K562 (cell line): ENCODE results near the gene IL1B. TPM values are rescaled to one million over a fixed set of nuclear protein-coding genes. Genes with fewer than 3 reads are reported as not detected.
A peak's percentile ranks its signal among the peaks of the same experiment; 100 is the strongest.

Source experiments
- BHLHE40 ChIP-seq: IDR thresholded peaks from 2 replicates; pipeline ENCODE4 v1.6.1; 2011; ENCODE audit warnings: low read length, improper control_type of control experiment
- CTBP1 ChIP-seq: fragments of 450-650 bp; IDR thresholded peaks from 2 replicates; pipeline ENCODE4 v1.6.1; 2016; ENCODE audit warnings: borderline replicate concordance
- EHMT2 ChIP-seq: fragments of 450-650 bp; IDR thresholded peaks from 2 replicates; pipeline ENCODE4 v1.6.1; 2018; ENCODE audit warnings: antibody characterized with exemption
- FOSL1 ChIP-seq: fragments of 200-800 bp; sonication (Bioruptor generic); conservative IDR thresholded peaks from 2 replicates; pipeline ENCODE4 v1.6.1; 2016; ENCODE audit warnings: missing genetic modification characterization, missing compliant biosample characterization
- FOXJ2 ChIP-seq: fragments of 200-800 bp; sonication (Bioruptor generic); IDR thresholded peaks from 2 replicates; pipeline ENCODE4 v1.6.1; 2016; ENCODE audit warnings: missing genetic modification characterization, missing compliant biosample characterization
- HNRNPLL ChIP-seq: fragments of 200-400 bp; formaldehyde crosslinking; IDR thresholded peaks from 2 replicates; pipeline ENCODE4 v1.6.1; 2017; ENCODE audit warnings: low read length, low read depth, mild to moderate bottlenecking; ENCODE audit not compliant: poor library complexity, severe bottlenecking
- MYNN ChIP-seq, 2 experiments: sonication (generic); formaldehyde crosslinking in 1 of 2; IDR thresholded peaks; 2 replicates each; pipeline versions ENCODE4 v1.5.0 to v1.6.1; 2016 to 2020; ENCODE audit warnings: antibody characterized with exemption in 1 of 2, missing genetic modification reagents in 1 of 2
- PHB2 ChIP-seq: fragments of 450-650 bp; IDR thresholded peaks from 2 replicates; pipeline ENCODE4 v1.6.1; 2017; ENCODE audit warnings: low read depth
- RBM39 ChIP-seq: fragments of 200-400 bp; formaldehyde crosslinking; optimal IDR thresholded peaks from 2 replicates; pipeline ENCODE3; 2018; ENCODE audit warnings: low read depth, low read length
- SLC30A9 ChIP-seq: fragments of 250-450 bp; sonication (Bioruptor Pico); IDR thresholded peaks from 2 replicates; pipeline ENCODE4 v1.8.0; 2022; ENCODE audit warnings: mild to moderate bottlenecking, moderate library complexity
- SMAD4 ChIP-seq: fragments of 250-450 bp; sonication (Bioruptor Pico); conservative IDR thresholded peaks from 2 replicates; pipeline ENCODE4 v1.8.0; 2021; ENCODE audit warnings: inconsistent platforms, mild to moderate bottlenecking, moderate library complexity
- ZBTB8A ChIP-seq: fragments of 450-650 bp; IDR thresholded peaks from 2 replicates; pipeline ENCODE4 v1.6.1; 2018; ENCODE audit warnings: mild to moderate bottlenecking, moderate library complexity; ENCODE audit not compliant: partially characterized antibody
- ZNF134 ChIP-seq: fragments of 250-450 bp; sonication (Bioruptor Pico); conservative IDR thresholded peaks from 2 replicates; pipeline ENCODE4 v1.4.0; 2020
- ZNF507 ChIP-seq: conservative IDR thresholded peaks from 2 replicates; pipeline ENCODE4 v1.6.1; 2017; ENCODE audit warnings: missing genetic modification characterization, missing compliant biosample characterization
- polyA plus RNA-seq, 8 experiments: library from polyadenylated mRNA; depleted of rRNA in 4 of 8; stranded (reverse) in 5 of 8; unstranded in 3 of 8; fragments of >200 nt; fragmentation: Nextera tagmentation in 2 of 8; fragmentation: Illumina TruSeq in 1 of 8; extraction: Ambion mirVana in 2 of 8; extraction: Trizol in 1 of 8; gene quantifications; 2 replicates each; pipeline versions ENCODE4 v1.2.1 to v1.2.3, GENCODE V29; 2011 to 2014; ENCODE audit warnings: inconsistent platforms in 1 of 8, missing spikeins in 1 of 8
- total RNA-seq, 7 experiments: library from RNA; depleted of rRNA in 6 of 7; stranded (reverse); fragments of >200 nt in 6 of 7; fragmentation: Illumina TruSeq in 2 of 7; extraction: Trizol in 2 of 7; gene quantifications; 2 replicates each; pipeline versions ENCODE4 v1.2.1 to v1.2.3, GENCODE V29; 2011 to 2021; ENCODE audit warnings: low replicate concordance in 1 of 7
- TF ChIP-seq, protein P1 (sequence below): sonication (generic); formaldehyde crosslinking; IDR thresholded peaks from 2 replicates; pipeline ENCODE4 v1.8.0; 2023; ENCODE audit warnings: mild to moderate bottlenecking, missing genetic modification reagents
- TF ChIP-seq, protein P2 (sequence below): sonication (generic); formaldehyde crosslinking; IDR thresholded peaks from 2 replicates; pipeline ENCODE4 v1.9.0; 2022; ENCODE audit warnings: mild to moderate bottlenecking, missing genetic modification reagents
- TF ChIP-seq, protein P3 (sequence below): fragments of 450-650 bp; IDR thresholded peaks from 2 replicates; pipeline ENCODE4 v1.6.1; 2016; ENCODE audit warnings: low read depth, mild to moderate bottlenecking, moderate library complexity
- TF ChIP-seq, protein P4 (sequence below): fragments of 250-450 bp; sonication (Bioruptor Pico); IDR thresholded peaks from 2 replicates; pipeline ENCODE4 v1.8.0; 2022; ENCODE audit warnings: moderate library complexity, mild to moderate bottlenecking, inconsistent platforms
- TF ChIP-seq, protein P5 (sequence below), 2 experiments: fragments of 450-650 bp in 1 of 2; IDR thresholded peaks; 2 replicates each; pipeline ENCODE4 v1.6.1; 2011 to 2017; ENCODE audit warnings: low read depth in 2 of 2, antibody characterized with exemption in 1 of 2, borderline replicate concordance in 1 of 2, low read length in 1 of 2, mild to moderate bottlenecking in 1 of 2, mixed read lengths in 1 of 2; ENCODE audit not compliant: control insufficient read depth in 1 of 2

Gene IL1B
- total and polyA plus RNA-seq, 9 of the 15 experiments (the other 6 are each of a cell fraction or from before 2014, with no cell fraction given): 0.29 TPM; not detected in 8

DNA sequence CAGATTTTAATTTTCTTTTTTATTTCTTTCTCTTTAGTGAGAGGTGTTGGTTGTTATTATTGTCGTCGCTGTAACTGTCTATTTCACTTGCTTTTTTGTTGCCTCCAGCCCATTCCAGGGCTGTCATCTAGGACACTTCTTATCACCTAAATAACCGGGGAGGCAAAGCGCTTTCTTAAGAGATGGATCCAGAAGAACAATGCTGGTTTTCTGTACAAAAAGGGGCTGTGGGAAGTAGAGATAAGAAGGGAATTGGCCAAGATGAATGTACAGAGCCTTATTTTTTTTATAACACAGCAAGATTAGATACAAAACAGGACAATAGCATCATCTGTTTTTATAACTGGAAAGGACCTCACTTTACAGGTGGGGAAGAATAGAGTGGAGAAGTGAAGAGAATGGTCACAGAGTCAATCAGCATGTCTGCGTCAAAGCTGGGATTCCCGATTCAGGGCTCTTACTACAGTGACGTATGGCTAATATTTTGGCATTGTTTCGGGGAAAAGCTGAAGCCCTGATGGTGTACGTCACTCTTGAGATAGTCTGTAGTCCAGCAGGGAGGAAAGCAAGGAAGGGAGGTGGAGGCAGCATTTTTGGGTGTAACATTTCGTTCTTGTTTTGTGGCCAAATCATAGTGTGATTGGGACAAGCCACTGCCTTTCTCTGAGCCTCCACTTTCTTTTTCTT is 23.2 kb downstream of the IL1B start (continued):
- TF ChIP-seq, protein P1, sequence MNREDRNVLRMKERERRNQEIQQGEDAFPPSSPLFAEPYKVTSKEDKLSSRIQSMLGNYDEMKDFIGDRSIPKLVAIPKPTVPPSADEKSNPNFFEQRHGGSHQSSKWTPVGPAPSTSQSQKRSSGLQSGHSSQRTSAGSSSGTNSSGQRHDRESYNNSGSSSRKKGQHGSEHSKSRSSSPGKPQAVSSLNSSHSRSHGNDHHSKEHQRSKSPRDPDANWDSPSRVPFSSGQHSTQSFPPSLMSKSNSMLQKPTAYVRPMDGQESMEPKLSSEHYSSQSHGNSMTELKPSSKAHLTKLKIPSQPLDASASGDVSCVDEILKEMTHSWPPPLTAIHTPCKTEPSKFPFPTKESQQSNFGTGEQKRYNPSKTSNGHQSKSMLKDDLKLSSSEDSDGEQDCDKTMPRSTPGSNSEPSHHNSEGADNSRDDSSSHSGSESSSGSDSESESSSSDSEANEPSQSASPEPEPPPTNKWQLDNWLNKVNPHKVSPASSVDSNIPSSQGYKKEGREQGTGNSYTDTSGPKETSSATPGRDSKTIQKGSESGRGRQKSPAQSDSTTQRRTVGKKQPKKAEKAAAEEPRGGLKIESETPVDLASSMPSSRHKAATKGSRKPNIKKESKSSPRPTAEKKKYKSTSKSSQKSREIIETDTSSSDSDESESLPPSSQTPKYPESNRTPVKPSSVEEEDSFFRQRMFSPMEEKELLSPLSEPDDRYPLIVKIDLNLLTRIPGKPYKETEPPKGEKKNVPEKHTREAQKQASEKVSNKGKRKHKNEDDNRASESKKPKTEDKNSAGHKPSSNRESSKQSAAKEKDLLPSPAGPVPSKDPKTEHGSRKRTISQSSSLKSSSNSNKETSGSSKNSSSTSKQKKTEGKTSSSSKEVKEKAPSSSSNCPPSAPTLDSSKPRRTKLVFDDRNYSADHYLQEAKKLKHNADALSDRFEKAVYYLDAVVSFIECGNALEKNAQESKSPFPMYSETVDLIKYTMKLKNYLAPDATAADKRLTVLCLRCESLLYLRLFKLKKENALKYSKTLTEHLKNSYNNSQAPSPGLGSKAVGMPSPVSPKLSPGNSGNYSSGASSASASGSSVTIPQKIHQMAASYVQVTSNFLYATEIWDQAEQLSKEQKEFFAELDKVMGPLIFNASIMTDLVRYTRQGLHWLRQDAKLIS (CRISPR knock-in tag): no peak
- TF ChIP-seq, protein P2, sequence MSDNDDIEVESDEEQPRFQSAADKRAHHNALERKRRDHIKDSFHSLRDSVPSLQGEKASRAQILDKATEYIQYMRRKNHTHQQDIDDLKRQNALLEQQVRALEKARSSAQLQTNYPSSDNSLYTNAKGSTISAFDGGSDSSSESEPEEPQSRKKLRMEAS (CRISPR knock-in tag): no peak
- TF ChIP-seq RBM39 (no peak), ZNF507 (tag) (no peak), MYNN (IDR thresholded peaks at IDR 0.05) (peak; percentile 79; the same call in 1 of the 2 replicates), MYNN (CRISPR knock-in tag; IDR thresholded peaks at IDR 0.05) (no peak), EHMT2 (0 out of 2 replicates have a peak, but pooled peaks have one; percentile 26), FOXJ2 (tag) (no peak), PHB2 (no peak), BHLHE40 (no peak), SLC30A9 (CRISPR knock-in tag) (no peak), CTBP1 (no peak), ZNF134 (CRISPR knock-in tag) (no peak), ZBTB8A (no peak), HNRNPLL (peak; percentile 85), FOSL1 (tag) (no peak), SMAD4 (CRISPR knock-in tag) (no peak)
- TF ChIP-seq, protein P3, sequence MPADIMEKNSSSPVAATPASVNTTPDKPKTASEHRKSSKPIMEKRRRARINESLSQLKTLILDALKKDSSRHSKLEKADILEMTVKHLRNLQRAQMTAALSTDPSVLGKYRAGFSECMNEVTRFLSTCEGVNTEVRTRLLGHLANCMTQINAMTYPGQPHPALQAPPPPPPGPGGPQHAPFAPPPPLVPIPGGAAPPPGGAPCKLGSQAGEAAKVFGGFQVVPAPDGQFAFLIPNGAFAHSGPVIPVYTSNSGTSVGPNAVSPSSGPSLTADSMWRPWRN: no peak
- TF ChIP-seq, protein P4, sequence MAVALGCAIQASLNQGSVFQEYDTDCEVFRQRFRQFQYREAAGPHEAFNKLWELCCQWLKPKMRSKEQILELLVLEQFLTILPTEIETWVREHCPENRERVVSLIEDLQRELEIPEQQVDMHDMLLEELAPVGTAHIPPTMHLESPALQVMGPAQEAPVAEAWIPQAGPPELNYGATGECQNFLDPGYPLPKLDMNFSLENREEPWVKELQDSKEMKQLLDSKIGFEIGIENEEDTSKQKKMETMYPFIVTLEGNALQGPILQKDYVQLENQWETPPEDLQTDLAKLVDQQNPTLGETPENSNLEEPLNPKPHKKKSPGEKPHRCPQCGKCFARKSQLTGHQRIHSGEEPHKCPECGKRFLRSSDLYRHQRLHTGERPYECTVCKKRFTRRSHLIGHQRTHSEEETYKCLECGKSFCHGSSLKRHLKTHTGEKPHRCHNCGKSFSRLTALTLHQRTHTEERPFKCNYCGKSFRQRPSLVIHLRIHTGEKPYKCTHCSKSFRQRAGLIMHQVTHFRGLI: no peak
- TF ChIP-seq, protein P5, sequence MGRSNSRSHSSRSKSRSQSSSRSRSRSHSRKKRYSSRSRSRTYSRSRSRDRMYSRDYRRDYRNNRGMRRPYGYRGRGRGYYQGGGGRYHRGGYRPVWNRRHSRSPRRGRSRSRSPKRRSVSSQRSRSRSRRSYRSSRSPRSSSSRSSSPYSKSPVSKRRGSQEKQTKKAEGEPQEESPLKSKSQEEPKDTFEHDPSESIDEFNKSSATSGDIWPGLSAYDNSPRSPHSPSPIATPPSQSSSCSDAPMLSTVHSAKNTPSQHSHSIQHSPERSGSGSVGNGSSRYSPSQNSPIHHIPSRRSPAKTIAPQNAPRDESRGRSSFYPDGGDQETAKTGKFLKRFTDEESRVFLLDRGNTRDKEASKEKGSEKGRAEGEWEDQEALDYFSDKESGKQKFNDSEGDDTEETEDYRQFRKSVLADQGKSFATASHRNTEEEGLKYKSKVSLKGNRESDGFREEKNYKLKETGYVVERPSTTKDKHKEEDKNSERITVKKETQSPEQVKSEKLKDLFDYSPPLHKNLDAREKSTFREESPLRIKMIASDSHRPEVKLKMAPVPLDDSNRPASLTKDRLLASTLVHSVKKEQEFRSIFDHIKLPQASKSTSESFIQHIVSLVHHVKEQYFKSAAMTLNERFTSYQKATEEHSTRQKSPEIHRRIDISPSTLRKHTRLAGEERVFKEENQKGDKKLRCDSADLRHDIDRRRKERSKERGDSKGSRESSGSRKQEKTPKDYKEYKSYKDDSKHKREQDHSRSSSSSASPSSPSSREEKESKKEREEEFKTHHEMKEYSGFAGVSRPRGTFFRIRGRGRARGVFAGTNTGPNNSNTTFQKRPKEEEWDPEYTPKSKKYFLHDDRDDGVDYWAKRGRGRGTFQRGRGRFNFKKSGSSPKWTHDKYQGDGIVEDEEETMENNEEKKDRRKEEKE (IDR thresholded peaks at IDR 0.05; ENCODE audit: borderline replicate concordance in 1 of 2, control insufficient read depth in 1 of 2, low read depth in 2 of 2, low read length in 1 of 2): no peak
